ENCODE measurements around the gene TMEM128. TPM values are rescaled to one million over a fixed set of nuclear protein-coding genes. Genes with fewer than 3 reads are reported as not detected.
A peak's percentile ranks its signal among the peaks of the same experiment; 100 is the strongest.

TMEM128 gene
- total and polyA plus RNA-seq, 2 of the 13 experiments (the other 11 are each of a cell fraction or from before 2014, with no cell fraction given): 19.4 to 27.9 TPM

DNA sequence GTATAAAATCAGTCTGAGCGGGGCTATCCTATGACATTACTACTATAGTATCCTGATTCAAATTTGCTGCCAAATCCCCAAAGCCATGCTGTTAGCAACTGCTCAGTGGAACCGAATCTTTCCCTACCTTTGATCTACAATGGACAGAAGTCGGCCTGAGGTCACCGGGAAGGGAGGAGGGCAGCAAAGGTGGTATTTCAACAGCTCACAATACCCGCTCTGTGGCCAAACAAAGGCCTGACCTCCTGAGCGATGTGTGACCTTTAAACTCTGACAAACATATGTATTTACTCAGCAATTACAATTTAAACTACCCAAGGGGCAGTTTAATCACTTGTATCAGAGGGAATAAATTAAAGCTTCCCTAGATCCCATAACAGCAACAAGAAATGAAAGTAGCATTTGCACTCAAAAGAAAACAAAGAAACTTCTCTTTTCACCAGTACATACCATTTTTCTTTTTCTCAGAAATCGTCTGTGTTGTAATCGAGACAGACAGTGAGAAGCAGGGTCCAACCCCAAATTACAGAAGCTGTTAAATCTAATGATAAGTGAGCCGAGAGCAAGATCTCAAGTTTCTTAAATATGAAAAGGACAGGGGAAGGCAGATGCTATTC, 11.6 kb upstream of the TMEM128 start (continued):
- TF ChIP-seq, protein P1, sequence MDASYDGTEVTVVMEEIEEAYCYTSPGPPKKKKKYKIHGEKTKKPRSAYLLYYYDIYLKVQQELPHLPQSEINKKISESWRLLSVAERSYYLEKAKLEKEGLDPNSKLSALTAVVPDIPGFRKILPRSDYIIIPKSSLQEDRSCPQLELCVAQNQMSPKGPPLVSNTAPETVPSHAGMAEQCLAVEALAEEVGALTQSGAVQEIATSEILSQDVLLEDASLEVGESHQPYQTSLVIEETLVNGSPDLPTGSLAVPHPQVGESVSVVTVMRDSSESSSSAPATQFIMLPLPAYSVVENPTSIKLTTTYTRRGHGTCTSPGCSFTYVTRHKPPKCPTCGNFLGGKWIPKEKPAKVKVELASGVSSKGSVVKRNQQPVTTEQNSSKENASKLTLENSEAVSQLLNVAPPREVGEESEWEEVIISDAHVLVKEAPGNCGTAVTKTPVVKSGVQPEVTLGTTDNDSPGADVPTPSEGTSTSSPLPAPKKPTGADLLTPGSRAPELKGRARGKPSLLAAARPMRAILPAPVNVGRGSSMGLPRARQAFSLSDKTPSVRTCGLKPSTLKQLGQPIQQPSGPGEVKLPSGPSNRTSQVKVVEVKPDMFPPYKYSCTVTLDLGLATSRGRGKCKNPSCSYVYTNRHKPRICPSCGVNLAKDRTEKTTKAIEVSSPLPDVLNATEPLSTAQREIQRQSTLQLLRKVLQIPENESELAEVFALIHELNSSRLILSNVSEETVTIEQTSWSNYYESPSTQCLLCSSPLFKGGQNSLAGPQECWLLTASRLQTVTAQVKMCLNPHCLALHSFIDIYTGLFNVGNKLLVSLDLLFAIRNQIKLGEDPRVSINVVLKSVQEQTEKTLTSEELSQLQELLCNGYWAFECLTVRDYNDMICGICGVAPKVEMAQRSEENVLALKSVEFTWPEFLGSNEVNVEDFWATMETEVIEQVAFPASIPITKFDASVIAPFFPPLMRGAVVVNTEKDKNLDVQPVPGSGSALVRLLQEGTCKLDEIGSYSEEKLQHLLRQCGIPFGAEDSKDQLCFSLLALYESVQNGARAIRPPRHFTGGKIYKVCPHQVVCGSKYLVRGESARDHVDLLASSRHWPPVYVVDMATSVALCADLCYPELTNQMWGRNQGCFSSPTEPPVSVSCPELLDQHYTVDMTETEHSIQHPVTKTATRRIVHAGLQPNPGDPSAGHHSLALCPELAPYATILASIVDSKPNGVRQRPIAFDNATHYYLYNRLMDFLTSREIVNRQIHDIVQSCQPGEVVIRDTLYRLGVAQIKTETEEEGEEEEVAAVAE (CRISPR knock-in tag; IDR thresholded peaks at IDR 0.05; ENCODE audit: borderline replicate concordance): 0 out of 2 replicates have a peak, but pooled peaks have one; percentile 17
- TF ChIP-seq ZNF20 (CRISPR knock-in tag; IDR thresholded peaks at IDR 0.05) (no peak), HDAC2 (CRISPR knock-in tag; IDR thresholded peaks at IDR 0.05) (peak; percentile 78), IKZF1 (IDR thresholded peaks at IDR 0.05) (no peak), MBNL3 (CRISPR knock-in tag; conservative IDR thresholded peaks at IDR 0.05) (no peak), ATF7 (IDR thresholded peaks at IDR 0.05) (peak; percentile 21; the same call in 1 of the 2 replicates), ATF7 (CRISPR knock-in tag; IDR thresholded peaks at IDR 0.05) (no peak), CREM (IDR thresholded peaks at IDR 0.05) (peak; percentile 86), CREM (CRISPR knock-in tag; IDR thresholded peaks at IDR 0.05) (no peak), REPIN1 (CRISPR knock-in tag; IDR thresholded peaks at IDR 0.05; ENCODE audit: borderline replicate concordance, low read depth) (peak; percentile 47; the same call in 1 of the 2 replicates), NFIB (CRISPR knock-in tag; IDR thresholded peaks at IDR 0.05; ENCODE audit: borderline replicate concordance) (no peak), TGIF2 (CRISPR knock-in tag; IDR thresholded peaks at IDR 0.05) (peak; percentile 34; the same call in 1 of the 2 replicates), ZNF652 (CRISPR knock-in tag; IDR thresholded peaks at IDR 0.05; ENCODE audit: borderline replicate concordance, low read depth) (no peak), EHMT2 (IDR thresholded peaks at IDR 0.05; ENCODE audit: borderline replicate concordance, low read depth, low read length) (no peak), ZNF136 (CRISPR knock-in tag; IDR thresholded peaks at IDR 0.05; ENCODE audit: low read depth) (no peak), MLLT10 (CRISPR knock-in tag; IDR thresholded peaks at IDR 0.05) (no peak)
- TF ChIP-seq, protein P2, sequence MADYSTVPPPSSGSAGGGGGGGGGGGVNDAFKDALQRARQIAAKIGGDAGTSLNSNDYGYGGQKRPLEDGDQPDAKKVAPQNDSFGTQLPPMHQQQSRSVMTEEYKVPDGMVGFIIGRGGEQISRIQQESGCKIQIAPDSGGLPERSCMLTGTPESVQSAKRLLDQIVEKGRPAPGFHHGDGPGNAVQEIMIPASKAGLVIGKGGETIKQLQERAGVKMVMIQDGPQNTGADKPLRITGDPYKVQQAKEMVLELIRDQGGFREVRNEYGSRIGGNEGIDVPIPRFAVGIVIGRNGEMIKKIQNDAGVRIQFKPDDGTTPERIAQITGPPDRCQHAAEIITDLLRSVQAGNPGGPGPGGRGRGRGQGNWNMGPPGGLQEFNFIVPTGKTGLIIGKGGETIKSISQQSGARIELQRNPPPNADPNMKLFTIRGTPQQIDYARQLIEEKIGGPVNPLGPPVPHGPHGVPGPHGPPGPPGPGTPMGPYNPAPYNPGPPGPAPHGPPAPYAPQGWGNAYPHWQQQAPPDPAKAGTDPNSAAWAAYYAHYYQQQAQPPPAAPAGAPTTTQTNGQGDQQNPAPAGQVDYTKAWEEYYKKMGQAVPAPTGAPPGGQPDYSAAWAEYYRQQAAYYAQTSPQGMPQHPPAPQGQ (CRISPR knock-in tag; IDR thresholded peaks at IDR 0.05; ENCODE audit: borderline replicate concordance): no peak
- TF ChIP-seq, protein P3, sequence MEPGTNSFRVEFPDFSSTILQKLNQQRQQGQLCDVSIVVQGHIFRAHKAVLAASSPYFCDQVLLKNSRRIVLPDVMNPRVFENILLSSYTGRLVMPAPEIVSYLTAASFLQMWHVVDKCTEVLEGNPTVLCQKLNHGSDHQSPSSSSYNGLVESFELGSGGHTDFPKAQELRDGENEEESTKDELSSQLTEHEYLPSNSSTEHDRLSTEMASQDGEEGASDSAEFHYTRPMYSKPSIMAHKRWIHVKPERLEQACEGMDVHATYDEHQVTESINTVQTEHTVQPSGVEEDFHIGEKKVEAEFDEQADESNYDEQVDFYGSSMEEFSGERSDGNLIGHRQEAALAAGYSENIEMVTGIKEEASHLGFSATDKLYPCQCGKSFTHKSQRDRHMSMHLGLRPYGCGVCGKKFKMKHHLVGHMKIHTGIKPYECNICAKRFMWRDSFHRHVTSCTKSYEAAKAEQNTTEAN (CRISPR knock-in tag; conservative IDR thresholded peaks at IDR 0.05): peak; percentile 51; the same call in 1 of the 2 replicates
- TF ChIP-seq, protein P4, sequence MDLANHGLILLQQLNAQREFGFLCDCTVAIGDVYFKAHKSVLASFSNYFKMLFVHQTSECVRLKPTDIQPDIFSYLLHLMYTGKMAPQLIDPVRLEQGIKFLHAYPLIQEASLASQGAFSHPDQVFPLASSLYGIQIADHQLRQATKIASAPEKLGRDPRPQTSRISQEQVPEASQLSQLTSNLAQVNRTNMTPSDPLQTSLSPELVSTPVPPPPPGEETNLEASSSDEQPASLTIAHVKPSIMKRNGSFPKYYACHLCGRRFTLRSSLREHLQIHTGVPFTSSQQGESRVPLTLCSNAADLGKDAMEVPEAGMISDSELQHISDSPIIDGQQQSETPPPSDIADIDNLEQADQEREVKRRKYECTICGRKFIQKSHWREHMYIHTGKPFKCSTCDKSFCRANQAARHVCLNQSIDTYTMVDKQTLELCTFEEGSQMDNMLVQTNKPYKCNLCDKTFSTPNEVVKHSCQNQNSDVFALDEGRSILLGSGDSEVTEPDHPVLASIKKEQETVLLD (CRISPR knock-in tag; IDR thresholded peaks at IDR 0.05; ENCODE audit: low read depth): no peak
- TF ChIP-seq, protein P5, sequence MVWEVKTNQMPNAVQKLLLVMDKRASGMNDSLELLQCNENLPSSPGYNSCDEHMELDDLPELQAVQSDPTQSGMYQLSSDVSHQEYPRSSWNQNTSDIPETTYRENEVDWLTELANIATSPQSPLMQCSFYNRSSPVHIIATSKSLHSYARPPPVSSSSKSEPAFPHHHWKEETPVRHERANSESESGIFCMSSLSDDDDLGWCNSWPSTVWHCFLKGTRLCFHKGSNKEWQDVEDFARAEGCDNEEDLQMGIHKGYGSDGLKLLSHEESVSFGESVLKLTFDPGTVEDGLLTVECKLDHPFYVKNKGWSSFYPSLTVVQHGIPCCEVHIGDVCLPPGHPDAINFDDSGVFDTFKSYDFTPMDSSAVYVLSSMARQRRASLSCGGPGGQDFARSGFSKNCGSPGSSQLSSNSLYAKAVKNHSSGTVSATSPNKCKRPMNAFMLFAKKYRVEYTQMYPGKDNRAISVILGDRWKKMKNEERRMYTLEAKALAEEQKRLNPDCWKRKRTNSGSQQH (CRISPR knock-in tag; IDR thresholded peaks at IDR 0.05; ENCODE audit: low read depth): 0 out of 2 replicates have a peak, but pooled peaks have one; percentile 46

Measured in HepG2 (cell line).